HepG2 (cell line): ENCODE data around the gene ANO9. TPM values are rescaled to one million over a fixed set of nuclear protein-coding genes. Genes with fewer than 3 reads are reported as not detected.

Experiments used
- ATAC-seq: fragments of 200-7000 bp; cut with Tn5 transposase; 3 replicates; pipeline ENCODE4 v1.9.1; 2020; ENCODE audit warnings: mild to moderate bottlenecking, moderate library complexity
- BruUV-seq: library from RNA; stranded (reverse); fragments of 400-500 nt; replicated peaks from 2 replicates; lab custom pipeline; 2021; lab: Mats Ljungman, UMichigan
- CTCF ChIA-PET: fragments of 300-600 bp; formaldehyde crosslinking; extraction: SDS; loops from one replicate; lab custom pipeline; 2021; ENCODE audit warnings: low total read pairs, inconsistent platforms, low intra/inter-chr PET ratio; lab: Yijun Ruan, JAX
- POLR2A ChIA-PET: fragments of 350-600 bp; sonication (Branson Sonifier 250); formaldehyde crosslinking; loops from one replicate; lab custom pipeline; 2020; ENCODE audit warnings: antibody characterized with exemption, inconsistent platforms; lab: Yijun Ruan, JAX
- DNase-seq: peaks from one replicate; pipeline ENCODE4 v3.0.0-alpha.2; 2015; ENCODE audit warnings: low spot score
- FAIRE-seq: peaks from 3 replicates; lab custom pipeline; 2011; peaks lifted over from hg19 to GRCh38; lab: Jason Lieb, UNC
- H2AFZ ChIP-seq: one replicate; pipeline ENCODE4 v1.6.1; 2011; ENCODE audit warnings: low read length, inconsistent platforms
- H3K27ac ChIP-seq: fragments of 300-600 bp; 3 replicates; pipeline ENCODE4 v1.8.0; 2011; ENCODE audit warnings: mixed run types, mild to moderate bottlenecking, mixed read lengths, low read length, inconsistent platforms; ENCODE audit not compliant: insufficient read depth; ENCODE audit errors: extremely low read length
- H3K27me3 ChIP-seq, 2 experiments: fragments of 200-600 bp in 1 of 2; 2 replicates in 1 of 2; 3 replicates in 1 of 2; pipeline versions ENCODE4 v1.6.0 to v1.8.0; 2011; ENCODE audit warnings: low read length in 2 of 2, mild to moderate bottlenecking in 2 of 2, moderate library complexity in 2 of 2, inconsistent platforms in 1 of 2; ENCODE audit not compliant: insufficient read depth in 2 of 2, control insufficient read depth in 1 of 2
- H3K36me3 ChIP-seq, 2 experiments: fragments of 200-600 bp in 1 of 2; replicated peaks in 1 of 2; 2 replicates in 1 of 2; 3 replicates in 1 of 2; pipeline versions ENCODE4 v1.5.1 to v1.8.0; 2011; ENCODE audit warnings: low read length in 2 of 2, inconsistent platforms in 1 of 2; ENCODE audit not compliant: insufficient read depth in 2 of 2, control insufficient read depth in 1 of 2
- H3K4me1 ChIP-seq: 2 replicates; pipeline ENCODE4 v1.5.1; 2012; ENCODE audit warnings: low read length, inconsistent platforms; ENCODE audit not compliant: insufficient read depth
- H3K4me2 ChIP-seq: 2 replicates; pipeline ENCODE4 v1.6.0; 2011; ENCODE audit warnings: low read depth, low read length, inconsistent platforms
- H3K4me3 ChIP-seq, 3 experiments: fragments of 200-600 bp in 1 of 3; sonication (generic), shearing (Covaris generic) in 1 of 3; replicated peaks in 1 of 3; 2 replicates each; pipeline ENCODE4 v1.5.1; 2011 to 2016; ENCODE audit warnings: low read length in 3 of 3, inconsistent platforms in 2 of 3, low read depth in 2 of 3, mild to moderate bottlenecking in 2 of 3, control low read depth in 1 of 3, mixed read lengths in 1 of 3; ENCODE audit not compliant: insufficient read depth in 1 of 3
- H3K79me2 ChIP-seq: one replicate; pipeline ENCODE4 v1.6.1; 2011; ENCODE audit warnings: low read length, inconsistent platforms; ENCODE audit not compliant: insufficient read depth
- H3K9ac ChIP-seq: 2 replicates; pipeline ENCODE4 v1.6.0; 2011; ENCODE audit warnings: mild to moderate bottlenecking, low read depth, low read length, inconsistent platforms; ENCODE audit not compliant: insufficient read depth
- H3K9me3 ChIP-seq: 2 replicates; pipeline ENCODE4 v1.5.1; 2012; ENCODE audit warnings: mild to moderate bottlenecking, low read length
- H4K20me1 ChIP-seq: 2 replicates; pipeline ENCODE4 v1.6.0; 2011; ENCODE audit warnings: inconsistent platforms, mild to moderate bottlenecking, low read length, moderate library complexity; ENCODE audit not compliant: insufficient read depth
- ATF6 ChIP-seq: sonication (generic); formaldehyde crosslinking; conservative IDR thresholded peaks from 2 replicates; pipeline ENCODE4 v1.4.0; 2020; ENCODE audit warnings: missing genetic modification reagents
- FIP1L1 ChIP-seq: fragments of 200-400 bp; formaldehyde crosslinking; IDR thresholded peaks from 2 replicates; pipeline ENCODE4 v1.6.1; 2018; ENCODE audit warnings: low read depth, mild to moderate bottlenecking, low read length, moderate library complexity, borderline replicate concordance; ENCODE audit not compliant: insufficient read depth
- KDM4B ChIP-seq: sonication (generic); formaldehyde crosslinking; IDR thresholded peaks from 2 replicates; pipeline ENCODE4 v1.4.0; 2020; ENCODE audit warnings: missing genetic modification reagents
- KLF13 ChIP-seq: sonication (generic); formaldehyde crosslinking; IDR thresholded peaks from 2 replicates; pipeline ENCODE4 v1.4.0; 2020; ENCODE audit warnings: mild to moderate bottlenecking, missing genetic modification reagents
- MED1 ChIP-seq: sonication (generic); formaldehyde crosslinking; IDR thresholded peaks from 2 replicates; pipeline ENCODE4 v1.4.0; 2020; ENCODE audit warnings: missing genetic modification reagents
- MLLT10 ChIP-seq: sonication (generic); formaldehyde crosslinking; IDR thresholded peaks from 2 replicates; pipeline ENCODE4 v1.4.0; 2020; ENCODE audit warnings: missing genetic modification reagents
- SIX1 ChIP-seq: sonication (generic); formaldehyde crosslinking; IDR thresholded peaks from 2 replicates; pipeline ENCODE4 v1.4.0; 2020; ENCODE audit warnings: missing genetic modification reagents, borderline replicate concordance
- SP140L ChIP-seq: sonication (generic); formaldehyde crosslinking; IDR thresholded peaks from 2 replicates; pipeline ENCODE4 v1.4.0; 2020; ENCODE audit warnings: missing genetic modification reagents, borderline replicate concordance
- XBP1 ChIP-seq: sonication (generic); formaldehyde crosslinking; IDR thresholded peaks from 2 replicates; pipeline ENCODE4 v1.5.0; 2020; ENCODE audit warnings: missing genetic modification reagents
- ZNF282 ChIP-seq: fragments of 450-650 bp; IDR thresholded peaks from 2 replicates; pipeline ENCODE4 v1.6.1; 2018; ENCODE audit not compliant: partially characterized antibody
- ZNF337 ChIP-seq: sonication (generic); formaldehyde crosslinking; IDR thresholded peaks from 2 replicates; pipeline ENCODE4 v1.5.1; 2020; ENCODE audit warnings: missing genetic modification reagents, low read depth, mild to moderate bottlenecking, borderline replicate concordance
- ZNF766 ChIP-seq: sonication (generic); formaldehyde crosslinking; IDR thresholded peaks from 2 replicates; pipeline ENCODE4 v1.5.0; 2020; ENCODE audit warnings: missing genetic modification reagents, borderline replicate concordance
- WGBS: methylation state at CpG from one replicate; pipeline ENCODE4 v1.1.6; 2017; ENCODE audit warnings: low lambda C conversion rate; 5-methylcytosine and 5-hydroxymethylcytosine counted together
- in situ Hi-C: cut with HindIII; loops from 2 replicates; pipeline ENCODE4 v1.10.0; 2017; ENCODE audit warnings: low pct_unique_long_range_greater_than_20kb; ENCODE audit not compliant: extremely low pct_ligation_motif_present
- intact Hi-C: fragments of 100-400 bp; cut with micrococcal nuclease; formaldehyde crosslinking; loops from one replicate; pipeline ENCODE4 v1.10.0; 2022; ENCODE audit not compliant: unreplicated experiment
- polyA plus RNA-seq, 8 experiments: library from polyadenylated mRNA; depleted of rRNA in 3 of 8; stranded (reverse) in 7 of 8; unstranded in 1 of 8; fragments of >200 nt; fragmentation: Illumina TruSeq in 4 of 8; extraction: Trizol in 4 of 8; gene quantifications; 2 replicates each; pipeline versions ENCODE4 v1.2.1 to v1.2.3, GENCODE V29; 2011 to 2016; ENCODE audit warnings: low read depth in 4 of 8, missing spikeins in 1 of 8, mixed read lengths in 1 of 8; ENCODE audit not compliant: insufficient read depth in 1 of 8
- total RNA-seq, 5 experiments: library from RNA; depleted of rRNA; stranded (reverse); fragments of >200 nt; fragmentation: Illumina TruSeq; extraction: Trizol; gene quantifications; 2 replicates each; pipeline ENCODE4 v1.2.3, GENCODE V29; 2016; ENCODE audit warnings: low read depth in 1 of 5

Gene ANO9
- total and polyA plus RNA-seq, 2 of the 13 experiments (the other 11 are each of a cell fraction or from before 2014, with no cell fraction given): 8.9 to 14.3 TPM

DNA sequence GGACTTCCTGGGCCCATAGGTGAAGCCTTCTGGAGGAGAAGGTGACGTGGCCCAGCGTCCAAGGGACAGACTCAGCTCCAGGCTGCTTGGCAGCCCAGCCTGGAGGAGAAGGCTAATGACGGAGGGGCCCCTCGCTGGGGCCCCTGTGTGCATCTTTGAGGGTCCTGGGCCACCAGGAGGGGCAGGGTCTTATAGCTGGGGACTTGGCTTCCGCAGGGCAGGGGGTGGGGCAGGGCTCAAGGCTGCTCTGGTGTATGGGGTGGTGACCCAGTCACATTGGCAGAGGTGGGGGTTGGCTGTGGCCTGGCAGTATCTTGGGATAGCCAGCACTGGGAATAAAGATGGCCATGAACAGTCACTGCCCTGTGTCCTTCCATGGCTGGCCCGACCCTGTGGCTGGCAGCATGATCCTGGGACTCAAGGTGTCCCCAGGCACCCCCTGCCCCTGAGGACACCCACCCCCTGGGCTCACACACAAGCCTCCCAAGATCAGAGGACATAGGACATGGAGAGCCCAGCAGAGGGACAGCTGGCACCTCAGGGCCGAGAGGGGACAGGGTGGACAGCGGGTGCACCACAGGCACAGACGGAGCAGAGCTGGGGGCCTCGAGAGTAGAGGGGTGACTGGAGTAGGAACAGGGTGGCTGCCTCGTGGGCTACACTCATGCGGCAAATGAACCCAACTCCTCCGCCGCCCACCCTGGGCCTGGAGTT is 37.1 kb downstream of the ANO9 start:
- TF ChIP-seq MED1 (CRISPR knock-in tag): no peak
- no peak for TF ChIP-seq ZNF337 (CRISPR knock-in tag)
- TF ChIP-seq SP140L (CRISPR knock-in tag): no peak
- TF ChIP-seq KLF13 (CRISPR knock-in tag): no peak
- no peak for TF ChIP-seq ZNF766
- no peak for TF ChIP-seq KDM4B (CRISPR knock-in tag)
- TF ChIP-seq ZNF282: no peak
- no peak for TF ChIP-seq SIX1 (CRISPR knock-in tag)
- TF ChIP-seq XBP1 (CRISPR knock-in tag): no peak
- no peak for TF ChIP-seq ATF6 (CRISPR knock-in tag)
- no peak for TF ChIP-seq FIP1L1
- TF ChIP-seq MLLT10 (CRISPR knock-in tag): no peak
- 91% methylated on average over 9 of the region's 14 CpGs for WGBS
- Histone ChIP-seq H4K20me1 (no peaks in the 10 kb centered on the region), H3K36me3 (peaks cover 3 to 14% of the 10 kb centered on the region in 2 experiments; a peak in 3 of 5 replicates), H3K27ac (no peak overlapping the region), H3K9ac (no peak overlapping the region), H3K4me2 (no peak overlapping the region), H3K4me1 (peaks cover 23% of the 10 kb centered on the region), H3K27me3 (no peaks in the 10 kb centered on the region), H3K79me2 (no peaks in the 10 kb centered on the region), H3K9me3 (no peaks in the 10 kb centered on the region), H2AFZ (no peak overlapping the region), H3K4me3 (no peak overlapping the region)
- POLR2A ChIA-PET: no interaction called here
- CTCF ChIA-PET: interaction anchor here (0.7 kb wide), 1 partner anchor 46 kb away, joined by 3 read pairs; the partner anchor contains the start of gene PTDSS2
- in situ Hi-C loops (loop anchor here (5.0 kb wide), 1 partner anchor 38 kb away; the partner anchor contains the start of gene ANO9), intact Hi-C loops (loop anchor here (5.0 kb wide), 1 partner anchor 43 kb away; no protein-coding TSS in a partner anchor)
- DNase-seq (no peak), ATAC-seq (no peak), FAIRE-seq (no peak)
- BruUV-seq: no TSS peak
